ENCODE data around the gene LHPP. TPM values are rescaled to one million over a fixed set of nuclear protein-coding genes. Genes with fewer than 3 reads are reported as not detected.

LHPP gene
- total and polyA plus RNA-seq, 3 donors from 2014 or later = 34.2 to 46.0 (median 45.0) TPM

GRCh38 chr10:124564881-124565280 is 103.3 kb downstream of the LHPP start:
- TF ChIP-seq POLR2A (IDR thresholded peaks at IDR 0.05) = no peak
- TF ChIP-seq, protein P1, sequence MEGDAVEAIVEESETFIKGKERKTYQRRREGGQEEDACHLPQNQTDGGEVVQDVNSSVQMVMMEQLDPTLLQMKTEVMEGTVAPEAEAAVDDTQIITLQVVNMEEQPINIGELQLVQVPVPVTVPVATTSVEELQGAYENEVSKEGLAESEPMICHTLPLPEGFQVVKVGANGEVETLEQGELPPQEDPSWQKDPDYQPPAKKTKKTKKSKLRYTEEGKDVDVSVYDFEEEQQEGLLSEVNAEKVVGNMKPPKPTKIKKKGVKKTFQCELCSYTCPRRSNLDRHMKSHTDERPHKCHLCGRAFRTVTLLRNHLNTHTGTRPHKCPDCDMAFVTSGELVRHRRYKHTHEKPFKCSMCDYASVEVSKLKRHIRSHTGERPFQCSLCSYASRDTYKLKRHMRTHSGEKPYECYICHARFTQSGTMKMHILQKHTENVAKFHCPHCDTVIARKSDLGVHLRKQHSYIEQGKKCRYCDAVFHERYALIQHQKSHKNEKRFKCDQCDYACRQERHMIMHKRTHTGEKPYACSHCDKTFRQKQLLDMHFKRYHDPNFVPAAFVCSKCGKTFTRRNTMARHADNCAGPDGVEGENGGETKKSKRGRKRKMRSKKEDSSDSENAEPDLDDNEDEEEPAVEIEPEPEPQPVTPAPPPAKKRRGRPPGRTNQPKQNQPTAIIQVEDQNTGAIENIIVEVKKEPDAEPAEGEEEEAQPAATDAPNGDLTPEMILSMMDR (IDR thresholded peaks at IDR 0.05) = no peak
- H3K27ac ChIP-seq = peak overlapping the region; percentile 62 to 63
- no peaks in the 10 kb centered on the region for H3K36me3 ChIP-seq (ENCODE audit: low read depth, missing control alignments)
- H3K4me3 ChIP-seq = no peak overlapping the region
- no peaks in the 10 kb centered on the region for H3K9me3 ChIP-seq
- intact Hi-C loops (cut with DNase I; ENCODE audit: low total_unique reads) = no loop called here
- H3K4me1 ChIP-seq = peaks cover 68% of the 10 kb centered on the region
- no peaks in the 10 kb centered on the region for H3K27me3 ChIP-seq
- WGBS, 2 donors = 32 to 36% methylated on average over 9 of the region's 9 CpGs
- peak; percentile 76 for DNase-seq

DNA sequence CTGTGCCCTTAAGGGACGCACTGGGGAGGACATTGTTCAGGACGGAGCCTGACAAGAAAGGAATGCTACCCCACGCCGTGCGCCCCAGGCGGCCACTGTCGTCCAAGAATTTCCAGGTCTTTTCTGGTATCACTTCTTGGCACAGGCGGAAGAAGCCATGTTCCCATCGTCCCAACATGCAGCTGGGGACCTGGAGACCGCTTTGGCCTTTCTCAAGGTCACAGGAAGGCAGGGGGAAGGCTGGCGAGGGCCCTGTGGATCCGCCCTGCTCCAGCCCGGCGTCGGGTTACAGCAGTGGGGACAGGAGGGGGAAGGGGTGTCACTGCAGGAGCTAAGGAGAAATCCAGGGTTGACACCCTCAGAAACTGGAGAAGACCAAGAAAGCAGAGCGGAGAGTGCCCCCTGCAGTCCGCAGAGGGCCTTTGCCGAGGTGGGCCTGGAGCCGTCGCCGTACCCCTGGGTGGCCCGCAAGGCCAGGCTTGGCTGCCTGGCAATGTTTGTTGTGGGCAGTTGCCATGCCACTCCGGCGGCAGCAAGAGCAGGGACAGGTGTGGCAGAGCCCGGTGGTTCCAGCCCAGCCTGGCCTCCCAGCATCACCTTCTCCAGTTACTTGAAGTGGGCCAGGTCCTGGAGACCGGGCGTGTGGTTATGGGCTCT is 104.1 kb downstream of the LHPP start:
- Histone ChIP-seq H3K27me3 (no peaks in the 10 kb centered on the region), H3K27ac (peak overlapping the region; percentile 62 to 63), H3K4me3 (no peak overlapping the region), H3K9me3 (no peaks in the 10 kb centered on the region), H3K36me3 (ENCODE audit: low read depth, missing control alignments) (no peaks in the 10 kb centered on the region), H3K4me1 (peaks cover 60% of the 10 kb centered on the region)
- WGBS, 2 donors = 48 to 55% methylated on average over 22 to 27 of the region's 27 CpGs
- intact Hi-C loops (cut with DNase I; ENCODE audit: low total_unique reads) = no loop called here
- no peak for TF ChIP-seq POLR2A (IDR thresholded peaks at IDR 0.05)
- TF ChIP-seq, protein P1 (IDR thresholded peaks at IDR 0.05) = peak; percentile 30 to 47 (median 31)
- peak; percentile 79 for DNase-seq

DNA sequence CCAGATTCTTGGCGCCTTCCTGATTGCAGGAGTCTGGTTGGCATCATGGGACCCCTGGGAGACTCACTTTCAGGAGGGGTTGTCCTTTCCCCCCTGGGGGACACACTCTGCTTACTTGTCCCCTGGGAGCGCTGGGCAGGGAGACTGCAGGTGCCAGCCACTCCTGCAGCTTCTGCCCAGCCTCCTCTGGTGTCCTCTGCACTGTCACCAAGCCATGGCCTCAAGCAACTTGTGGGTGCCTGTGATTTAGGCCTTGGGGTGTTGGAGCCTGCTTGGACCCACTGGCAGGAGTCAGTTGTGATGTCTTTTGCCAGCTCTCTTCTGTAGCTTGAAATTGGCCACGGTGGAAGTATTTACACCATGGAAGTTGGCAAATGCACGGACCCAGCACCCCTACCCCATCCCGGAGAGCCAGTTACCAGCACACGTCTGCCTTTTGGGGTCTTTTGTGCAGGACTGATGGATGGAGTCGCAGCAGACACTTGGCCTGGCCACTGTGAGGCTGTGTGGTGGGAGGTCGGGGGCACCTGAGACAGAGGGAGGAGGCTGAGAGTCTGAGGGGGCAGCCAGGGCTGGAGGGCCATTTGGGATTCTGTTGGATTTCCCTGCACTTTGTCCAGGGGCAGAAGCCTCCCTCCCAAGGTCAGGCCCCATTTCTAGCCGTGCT is 104.7 kb downstream of the LHPP start:
- DNase-seq = no peak
- Histone ChIP-seq H3K4me1 (peaks cover 54% of the 10 kb centered on the region), H3K9me3 (no peaks in the 10 kb centered on the region), H3K27ac (peak overlapping the region; percentile 62 to 63), H3K27me3 (no peaks in the 10 kb centered on the region), H3K4me3 (no peak overlapping the region), H3K36me3 (ENCODE audit: low read depth, missing control alignments) (no peaks in the 10 kb centered on the region)
- 90 to 100% methylated on average over 2 to 9 of the region's 9 CpGs for WGBS, 2 donors
- TF ChIP-seq POLR2A (IDR thresholded peaks at IDR 0.05) = no peak
- TF ChIP-seq, protein P1 (IDR thresholded peaks at IDR 0.05) = no peak
- intact Hi-C loops (cut with DNase I; ENCODE audit: low total_unique reads) = no loop called here

DNA sequence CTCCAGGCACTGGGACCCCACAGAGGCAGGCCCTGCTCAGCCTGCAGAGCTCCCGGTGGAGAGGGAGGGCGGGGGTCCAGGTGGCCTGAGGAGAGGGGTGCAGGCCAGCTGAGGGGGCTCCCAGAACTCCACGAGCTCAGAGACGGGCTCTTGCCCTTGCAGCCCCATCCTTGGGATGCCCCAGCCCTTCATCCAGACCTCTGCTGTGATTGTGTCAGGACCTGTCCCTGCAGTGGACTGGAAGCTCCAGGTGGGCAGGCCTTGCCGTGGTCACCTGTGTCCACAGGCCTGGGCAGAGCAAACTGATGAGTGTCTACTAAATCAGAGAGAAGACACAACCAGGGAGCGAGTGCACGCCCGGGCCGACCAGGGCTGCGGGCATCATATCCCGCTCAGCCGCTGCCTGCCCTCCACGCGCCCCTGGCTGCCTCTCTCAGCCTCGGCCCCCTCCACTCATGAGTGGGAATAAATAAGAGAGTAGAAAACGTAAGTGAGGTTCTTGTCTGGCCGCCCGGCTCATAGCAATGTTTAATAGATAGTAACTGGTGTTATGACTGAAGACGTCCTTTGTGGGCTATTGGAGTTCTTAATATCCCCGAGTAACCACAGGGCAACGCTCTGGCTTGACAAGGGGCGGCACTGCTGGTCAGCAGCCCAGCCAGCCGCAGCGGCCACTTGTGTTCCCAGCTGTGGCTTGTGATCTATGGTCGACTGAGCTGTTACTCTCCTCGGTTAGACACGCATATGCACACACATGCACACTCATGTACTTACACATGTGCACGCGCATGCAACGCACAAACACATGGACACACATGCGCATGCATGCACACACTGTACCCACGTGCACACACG is 105.6 kb downstream of the LHPP start:
- Histone ChIP-seq H3K9me3 (no peaks in the 10 kb centered on the region), H3K4me3 (no peak overlapping the region), H3K27ac (peak overlapping the region; percentile 50 to 63), H3K4me1 (peaks cover 50% of the 10 kb centered on the region), H3K27me3 (no peaks in the 10 kb centered on the region), H3K36me3 (ENCODE audit: low read depth, missing control alignments) (no peaks in the 10 kb centered on the region)
- WGBS, 2 donors = 81 to 87% methylated on average over 28 to 32 of the region's 33 CpGs
- intact Hi-C loops (cut with DNase I; ENCODE audit: low total_unique reads) = no loop called here
- TF ChIP-seq, protein P1 (IDR thresholded peaks at IDR 0.05) = no peak
- TF ChIP-seq POLR2A (IDR thresholded peaks at IDR 0.05) = no peak
- DNase-seq = no peak
